ENCODE results near the gene S100PBP. TPM values are rescaled to one million over a fixed set of nuclear protein-coding genes. Genes with fewer than 3 reads are reported as not detected.

S100PBP gene
- total RNA-seq (40.1 TPM), polyA plus RNA-seq (ENCODE audit: insufficient read depth, low read depth, low replicate concordance) (14.3 TPM)
- long read RNA-seq, donor 1, full-length matches to known transcripts, result 7 of 7 reads
- long read RNA-seq, donor 1, partial matches to known transcripts, result 0 of 7 reads
- long read RNA-seq, donor 1, other reads (novel, unspliced or antisense), result 0 of 7 reads
- long read RNA-seq, donor 2, full-length matches to known transcripts, result 7 of 7 reads
- long read RNA-seq, donor 2, partial matches to known transcripts, result 0 of 7 reads
- long read RNA-seq, donor 2, other reads (novel, unspliced or antisense), result 0 of 7 reads
- long read RNA-seq, donor 3, full-length matches to known transcripts, result 1 of 1 reads
- long read RNA-seq, donor 3, partial matches to known transcripts, result 0 of 1 reads
- long read RNA-seq, donor 3, other reads (novel, unspliced or antisense), result 0 of 1 reads
- long read RNA-seq, donor 4, full-length matches to known transcripts, result 8 of 8 reads
- long read RNA-seq, donor 4, partial matches to known transcripts, result 0 of 8 reads
- long read RNA-seq, donor 4, other reads (novel, unspliced or antisense), result 0 of 8 reads
- long read RNA-seq, donor 5, result 0 reads
- long read RNA-seq, donor 6, result 0 reads
- long read RNA-seq, donor 7, full-length matches to known transcripts, result 2 of 23 reads
- long read RNA-seq, donor 7, partial matches to known transcripts, result 3 of 23 reads
- long read RNA-seq, donor 7, other reads (novel, unspliced or antisense), result 18 of 23 reads
- long read RNA-seq, donor 8, full-length matches to known transcripts, result 4 of 11 reads
- long read RNA-seq, donor 8, partial matches to known transcripts, result 7 of 11 reads
- long read RNA-seq, donor 8, other reads (novel, unspliced or antisense), result 0 of 11 reads
- long read RNA-seq, donor 9, full-length matches to known transcripts, result 4 of 4 reads
- long read RNA-seq, donor 9, partial matches to known transcripts, result 0 of 4 reads
- long read RNA-seq, donor 9, other reads (novel, unspliced or antisense), result 0 of 4 reads
- long read RNA-seq, donor 10, full-length matches to known transcripts, result 4 of 4 reads
- long read RNA-seq, donor 10, partial matches to known transcripts, result 0 of 4 reads
- long read RNA-seq, donor 10, other reads (novel, unspliced or antisense), result 0 of 4 reads

DNA sequence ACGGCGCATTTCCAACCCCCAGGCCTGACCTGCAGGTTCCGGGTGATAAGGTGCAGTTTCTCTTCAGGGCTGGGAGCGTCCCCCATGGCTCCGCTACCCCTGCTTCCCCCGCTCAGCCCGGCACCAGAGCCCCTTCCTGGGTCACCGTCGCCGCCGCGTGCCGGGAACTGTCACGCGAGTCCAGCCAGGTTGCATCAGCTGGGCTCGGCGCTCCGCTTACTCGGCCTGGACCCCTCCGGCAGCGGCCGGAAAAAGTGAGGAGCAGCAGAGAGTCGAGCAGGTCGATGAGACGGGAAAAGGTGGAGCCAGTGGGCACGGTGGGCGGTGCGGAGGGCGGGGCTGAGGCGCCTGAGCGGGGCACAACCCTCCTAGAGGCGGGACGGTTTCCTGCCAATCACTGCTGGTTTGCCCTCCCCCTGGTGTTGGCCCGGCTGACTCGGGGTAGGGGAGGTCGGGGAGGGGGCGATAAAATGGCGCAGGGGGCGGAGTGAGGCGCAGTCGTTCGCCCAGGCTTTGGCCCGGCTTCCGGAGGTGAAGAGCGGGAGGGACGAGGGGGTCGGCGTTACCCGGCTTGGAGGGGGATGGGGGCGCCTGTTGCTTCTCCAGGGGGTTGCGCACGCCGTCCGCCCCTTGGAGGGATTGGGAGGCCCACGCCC, at the start of gene S100PBP, which contains the start of gene YARS1:
TSS of gene S100PBP (plus strand) at position 495 of the 656 bp plus-strand sequence. CDS start 8,447 bp downstream, outside the sequence.
TSS of gene YARS1 (minus strand) at position 200 of the 656 bp plus-strand sequence. CDS start at position 86, 114 bp downstream.
- DNase-seq, result peak; percentile 99 to 100 (median 100)
- Histone ChIP-seq H3K27ac (ENCODE audit: low read depth in 2 of 2, low read length in 2 of 2) (peak within 1 kb of the TSS; percentile 96 to 97), H3K9me3 (ENCODE audit: control insufficient read depth in 2 of 3, insufficient read depth in 1 of 3, low read length in 3 of 3) (no peaks in the 10 kb centered on the region), H3K27me3 (ENCODE audit: control insufficient read depth, insufficient read depth, low read length) (no peaks in the 10 kb centered on the region), H3K9ac (ENCODE audit: low read length in 3 of 3) (peak within 1 kb of the TSS; percentile 83 to 99 (median 92)), H3K36me3 (ENCODE audit: control insufficient read depth in 2 of 3, insufficient read depth in 3 of 3, low read length in 3 of 3) (no peaks in the 10 kb centered on the region), H3K4me1 (ENCODE audit: control insufficient read depth in 2 of 3, insufficient read depth in 2 of 3, low read depth in 1 of 3, low read length in 3 of 3) (peaks cover 0 to 12% (median 6%) of the 10 kb centered on the region in 3 donors), H3K4me3 (ENCODE audit: low read length in 3 of 3) (peak within 1 kb of the TSS; percentile 89 to 99 (median 94))
- intact Hi-C loops (cut with DNase I), result no loop called here
- TF ChIP-seq, protein P1, sequence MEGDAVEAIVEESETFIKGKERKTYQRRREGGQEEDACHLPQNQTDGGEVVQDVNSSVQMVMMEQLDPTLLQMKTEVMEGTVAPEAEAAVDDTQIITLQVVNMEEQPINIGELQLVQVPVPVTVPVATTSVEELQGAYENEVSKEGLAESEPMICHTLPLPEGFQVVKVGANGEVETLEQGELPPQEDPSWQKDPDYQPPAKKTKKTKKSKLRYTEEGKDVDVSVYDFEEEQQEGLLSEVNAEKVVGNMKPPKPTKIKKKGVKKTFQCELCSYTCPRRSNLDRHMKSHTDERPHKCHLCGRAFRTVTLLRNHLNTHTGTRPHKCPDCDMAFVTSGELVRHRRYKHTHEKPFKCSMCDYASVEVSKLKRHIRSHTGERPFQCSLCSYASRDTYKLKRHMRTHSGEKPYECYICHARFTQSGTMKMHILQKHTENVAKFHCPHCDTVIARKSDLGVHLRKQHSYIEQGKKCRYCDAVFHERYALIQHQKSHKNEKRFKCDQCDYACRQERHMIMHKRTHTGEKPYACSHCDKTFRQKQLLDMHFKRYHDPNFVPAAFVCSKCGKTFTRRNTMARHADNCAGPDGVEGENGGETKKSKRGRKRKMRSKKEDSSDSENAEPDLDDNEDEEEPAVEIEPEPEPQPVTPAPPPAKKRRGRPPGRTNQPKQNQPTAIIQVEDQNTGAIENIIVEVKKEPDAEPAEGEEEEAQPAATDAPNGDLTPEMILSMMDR (IDR thresholded peaks at IDR 0.05; ENCODE audit: borderline replicate concordance, extremely low read depth, insufficient read depth), result peak; percentile 18
- FAIRE-seq, result peak; percentile 45

DNA sequence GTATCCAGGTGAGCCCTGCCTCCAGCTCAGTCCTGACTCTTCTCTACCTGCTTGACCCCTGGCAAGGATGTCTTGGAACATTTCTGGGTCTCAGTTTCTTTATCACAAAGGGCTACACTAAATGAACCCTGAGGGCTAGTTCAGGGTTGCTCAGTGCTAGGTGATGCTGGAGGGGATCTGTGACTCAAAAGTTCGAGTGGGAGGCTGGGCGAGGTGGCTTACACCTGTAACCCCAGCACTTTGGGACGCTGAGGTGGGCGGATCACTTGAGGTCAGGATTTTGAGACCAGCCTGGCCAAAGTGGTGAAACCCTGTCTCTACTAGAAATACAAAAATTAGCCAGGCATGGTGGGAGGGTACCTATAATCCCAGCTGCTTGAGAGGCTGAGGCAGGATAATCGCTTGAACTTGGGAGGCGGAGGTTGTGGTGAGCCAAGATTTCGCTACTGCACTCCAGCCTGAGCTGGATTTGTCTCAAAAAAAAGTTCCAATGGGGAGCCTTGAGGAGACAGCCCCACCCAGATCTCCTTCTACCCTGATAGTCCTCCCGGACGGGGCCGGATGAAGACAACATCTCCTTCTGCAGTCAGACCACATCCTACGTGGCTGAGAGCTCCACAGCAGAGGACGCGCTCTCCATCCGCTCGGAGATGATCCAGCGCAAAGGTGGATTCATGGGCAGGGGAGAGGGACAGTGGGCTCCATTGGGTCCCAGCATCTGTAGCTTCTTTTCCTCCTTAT, 49.2 kb upstream of the S100PBP start:
- intact Hi-C loops (cut with DNase I), result no loop called here
- FAIRE-seq, result no peak
- peak in 1 of 5 donors; percentile 57 for DNase-seq
- H3K4me3 ChIP-seq (ENCODE audit: low read length in 3 of 3), result no peak overlapping the region
- H3K9me3 ChIP-seq (ENCODE audit: control insufficient read depth in 2 of 3, insufficient read depth in 1 of 3, low read length in 3 of 3), result no peaks in the 10 kb centered on the region
- peaks cover 0 to 5% (median 2%) of the 10 kb centered on the region in 3 donors for H3K36me3 ChIP-seq (ENCODE audit: control insufficient read depth in 2 of 3, insufficient read depth in 3 of 3, low read length in 3 of 3)
- TF ChIP-seq, protein P1 (IDR thresholded peaks at IDR 0.05; ENCODE audit: borderline replicate concordance, extremely low read depth, insufficient read depth), result no peak
- peaks cover 0 to 22% (median 13%) of the 10 kb centered on the region in 3 donors for H3K4me1 ChIP-seq (ENCODE audit: control insufficient read depth in 2 of 3, insufficient read depth in 2 of 3, low read depth in 1 of 3, low read length in 3 of 3)
- H3K27me3 ChIP-seq (ENCODE audit: control insufficient read depth, insufficient read depth, low read length), result no peaks in the 10 kb centered on the region
- peak overlapping the region in 1 of 2 donors; percentile 65 for H3K27ac ChIP-seq (ENCODE audit: low read depth in 2 of 2, low read length in 2 of 2)
- no peak overlapping the region for H3K9ac ChIP-seq (ENCODE audit: low read length in 3 of 3)
